Upper lobe of left lung (tissue), 4 donors: Measurements from ENCODE around the gene TMEM94.

ENCODE experiments used
- CTCF ChIP-seq, 6 experiments: fragments of 450-650 bp in 4 of 6; fragments of 200-600 bp in 2 of 6; sonication (generic) in 2 of 6; IDR thresholded peaks; one replicate each; pipeline ENCODE4 v1.5.1; 2016 to 2019; ENCODE audit warnings: antibody characterized with exemption in 6 of 6
- EP300 ChIP-seq, 4 donors: sonication (generic); formaldehyde crosslinking; IDR thresholded peaks; one replicate each; pipeline ENCODE4 v1.5.1; 2017; ENCODE audit warnings: antibody characterized with exemption in 4 of 4, control low read depth in 2 of 4
- POLR2A ChIP-seq, 4 donors: fragments of 450-650 bp; IDR thresholded peaks; one replicate each; pipeline ENCODE4 v1.5.1; 2016 to 2017; ENCODE audit warnings: antibody characterized with exemption in 4 of 4, mild to moderate bottlenecking in 2 of 4

DNA sequence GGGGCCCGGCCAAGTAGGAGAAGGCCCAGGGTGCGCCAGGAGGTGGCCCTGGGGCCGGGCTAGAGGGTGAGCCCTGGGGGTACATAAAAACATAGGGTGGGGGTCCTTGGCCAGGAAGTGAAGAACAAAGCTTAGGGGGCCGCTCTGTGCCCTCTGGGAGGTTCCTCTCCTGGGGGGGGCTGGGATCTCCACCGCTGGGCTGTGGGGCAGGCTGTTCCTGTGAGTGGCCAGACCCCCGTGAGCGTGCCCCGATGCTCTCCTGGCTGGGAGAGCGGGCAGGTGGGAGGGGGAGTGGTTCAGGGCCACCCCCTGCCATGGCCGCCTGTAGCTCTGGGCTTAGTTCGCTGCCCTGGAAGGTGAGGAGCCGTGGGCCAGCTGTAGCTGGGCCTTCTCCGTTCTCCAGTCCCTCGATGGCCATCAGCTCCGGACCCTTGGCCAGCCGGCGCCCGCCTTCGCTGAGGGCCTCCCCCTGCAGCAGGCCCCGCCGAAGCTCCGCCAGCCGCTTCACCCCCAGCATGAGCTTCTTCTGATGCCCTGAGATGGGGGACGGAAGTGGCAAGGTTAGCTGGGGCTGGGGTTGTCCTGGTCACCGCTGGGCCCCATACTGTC, 46.4 kb downstream of the TMEM94 start:
- TF ChIP-seq POLR2A (IDR thresholded peaks at IDR 0.05): no peak
- no peak for TF ChIP-seq CTCF (IDR thresholded peaks at IDR 0.05)
- no peak for TF ChIP-seq EP300 (IDR thresholded peaks at IDR 0.05)
